IMR-90 (cell line): Measurements from ENCODE around the gene SMARCC2. TPM values are rescaled to one million over a fixed set of nuclear protein-coding genes. Genes with fewer than 3 reads are reported as not detected.
A peak's percentile ranks its signal among the peaks of the same experiment; 100 is the strongest.

Experiments
- ATAC-seq: fragments of 200-7000 bp; cut with Tn5 transposase; 2 replicates; pipeline ENCODE4 v1.9.1; 2020; ENCODE audit warnings: low read depth, mild to moderate bottlenecking, moderate library complexity
- Bru-seq: library from RNA; stranded (reverse); fragments of 400-500 nt; gene quantifications from one replicate; lab custom pipeline; 2021; lab: Mats Ljungman, UMichigan
- BruChase-seq, 2 experiments: library from RNA; stranded (reverse); fragments of 400-500 nt; gene quantifications; one replicate each; lab custom pipeline; 2021; lab: Mats Ljungman, UMichigan
- BruUV-seq: library from RNA; stranded (reverse); fragments of 400-500 nt; replicated peaks from 2 replicates; lab custom pipeline; 2021; lab: Mats Ljungman, UMichigan
- CTCF ChIA-PET: fragments of 300-600 bp; formaldehyde crosslinking; extraction: SDS; loops from one replicate; lab custom pipeline; 2021; ENCODE audit warnings: antibody characterized with exemption; lab: Yijun Ruan, JAX
- POLR2A ChIA-PET: fragments of 300-600 bp; sonication (Branson Sonifier 250); formaldehyde crosslinking; loops from one replicate; lab custom pipeline; 2022; ENCODE audit warnings: antibody characterized with exemption; ENCODE audit not compliant: unreplicated experiment; lab: Charles Lee
- DNase-seq: peaks from one replicate; pipeline ENCODE4 v3.0.0; 2013
- H2AFZ ChIP-seq: replicated peaks from 2 replicates; pipeline ENCODE3; 2013; ENCODE audit warnings: low read length, mild to moderate bottlenecking; ENCODE audit not compliant: poor library complexity
- H2AK5ac ChIP-seq: 2 replicates; pipeline ENCODE4 v1.6.1; 2013; ENCODE audit warnings: low read depth, low read length, inconsistent platforms
- H2AK9ac ChIP-seq: replicated peaks from 2 replicates; pipeline ENCODE3; 2013; ENCODE audit warnings: mild to moderate bottlenecking, low read depth, low read length, moderate library complexity; ENCODE audit not compliant: poor library complexity
- H2BK120ac ChIP-seq: 2 replicates; pipeline ENCODE4 v1.6.1; 2013; ENCODE audit warnings: low read depth, low read length, inconsistent platforms
- H2BK15ac ChIP-seq: 3 replicates; pipeline ENCODE4 v1.6.1; 2013; ENCODE audit warnings: low read depth, low read length, inconsistent platforms
- H2BK20ac ChIP-seq: 2 replicates; pipeline ENCODE4 v1.6.1; 2013; ENCODE audit warnings: low read depth, mild to moderate bottlenecking, inconsistent platforms, low read length, moderate library complexity
- H2BK5ac ChIP-seq: 2 replicates; pipeline ENCODE4 v1.6.1; 2013; ENCODE audit warnings: mild to moderate bottlenecking, low read depth, low read length, inconsistent platforms; ENCODE audit not compliant: poor library complexity, severe bottlenecking
- H3K14ac ChIP-seq: replicated peaks from 2 replicates; pipeline ENCODE4 v1.6.1; 2013; ENCODE audit warnings: low read depth, low read length, inconsistent platforms
- H3K18ac ChIP-seq: 2 replicates; pipeline ENCODE4 v1.6.1; 2013; ENCODE audit warnings: low read depth, low read length, control low read depth
- H3K23ac ChIP-seq: 2 replicates; pipeline ENCODE4 v1.6.1; 2013; ENCODE audit warnings: low read depth, low read length, inconsistent platforms
- H3K27ac ChIP-seq: 2 replicates; pipeline ENCODE4 v1.5.1; 2013; ENCODE audit warnings: mild to moderate bottlenecking, control low read depth, low read length; ENCODE audit not compliant: insufficient read depth
- H3K27me3 ChIP-seq: 2 replicates; pipeline ENCODE4 v1.6.1; 2013; ENCODE audit warnings: low read length; ENCODE audit not compliant: control insufficient read depth, insufficient read depth
- H3K36me3 ChIP-seq: 2 replicates; pipeline ENCODE4 v1.6.1; 2013; ENCODE audit warnings: low read length, mixed read lengths; ENCODE audit not compliant: control insufficient read depth, insufficient read depth
- H3K4ac ChIP-seq: 2 replicates; pipeline ENCODE4 v1.6.1; 2013; ENCODE audit warnings: low read depth, low read length, inconsistent platforms
- H3K4me1 ChIP-seq: 2 replicates; pipeline ENCODE4 v1.6.1; 2013; ENCODE audit warnings: low read length, mixed read lengths; ENCODE audit not compliant: control insufficient read depth, insufficient read depth
- H3K4me2 ChIP-seq: 2 replicates; pipeline ENCODE4 v1.6.1; 2013; ENCODE audit warnings: low read depth, mild to moderate bottlenecking, control low read depth, low read length, moderate library complexity
- H3K4me3 ChIP-seq: 2 replicates; pipeline ENCODE4 v1.5.1; 2013; ENCODE audit warnings: low read depth, mild to moderate bottlenecking, control low read depth, low read length, moderate library complexity; ENCODE audit not compliant: insufficient read depth
- H3K56ac ChIP-seq: 2 replicates; pipeline ENCODE4 v1.6.1; 2013; ENCODE audit warnings: low read length, inconsistent platforms; ENCODE audit not compliant: insufficient read depth; ENCODE audit errors: extremely low read depth
- H3K79me1 ChIP-seq, 2 experiments: 2 replicates each; pipeline ENCODE4 v1.6.1; 2013; ENCODE audit warnings: low read length in 2 of 2, inconsistent platforms in 1 of 2, low read depth in 1 of 2
- H3K9ac ChIP-seq: 2 replicates; pipeline ENCODE4 v1.6.1; 2013; ENCODE audit warnings: low read depth, low read length, control low read depth
- H3K9me1 ChIP-seq: 2 replicates; pipeline ENCODE4 v1.6.1; 2013; ENCODE audit warnings: low read length, inconsistent platforms; ENCODE audit not compliant: insufficient read depth
- H3K9me3 ChIP-seq: 2 replicates; pipeline ENCODE4 v1.6.1; 2013; ENCODE audit warnings: low read length; ENCODE audit not compliant: control insufficient read depth, insufficient read depth
- H4K20me1 ChIP-seq: 2 replicates; pipeline ENCODE4 v1.6.1; 2013; ENCODE audit warnings: low read length, inconsistent platforms; ENCODE audit not compliant: insufficient read depth
- H4K5ac ChIP-seq: 2 replicates; pipeline ENCODE4 v1.6.1; 2013; ENCODE audit warnings: mild to moderate bottlenecking, low read depth, low read length, control low read depth
- H4K8ac ChIP-seq, 2 experiments: 2 replicates each; pipeline ENCODE4 v1.6.1; 2013; ENCODE audit warnings: low read depth in 2 of 2, low read length in 2 of 2, control low read depth in 1 of 2, inconsistent platforms in 1 of 2
- H4K91ac ChIP-seq: 2 replicates; pipeline ENCODE4 v1.6.1; 2013; ENCODE audit warnings: low read depth, low read length, inconsistent platforms; ENCODE audit not compliant: insufficient read depth
- BHLHE40 ChIP-seq: fragments of 150-350 bp; IDR thresholded peaks from 2 replicates; pipeline ENCODE4 v1.6.1; 2016; ENCODE audit warnings: mild to moderate bottlenecking, low read depth, low read length
- CEBPB ChIP-seq: IDR thresholded peaks from 2 replicates; pipeline ENCODE4 v1.6.1; 2012; ENCODE audit warnings: low read depth, low read length, improper control_type of control experiment
- CTCF ChIP-seq: conservative IDR thresholded peaks from 2 replicates; pipeline ENCODE4 v1.5.1; 2012; ENCODE audit warnings: mild to moderate bottlenecking, low read depth, low read length, improper control_type of control experiment
- ELK1 ChIP-seq: fragments of 150-350 bp; IDR thresholded peaks from 2 replicates; pipeline ENCODE4 v1.6.1; 2016; ENCODE audit warnings: low read depth, mild to moderate bottlenecking, low read length, moderate library complexity, borderline replicate concordance
- MAZ ChIP-seq: IDR thresholded peaks from 2 replicates; pipeline ENCODE4 v1.6.1; 2012; ENCODE audit warnings: low read depth, mild to moderate bottlenecking, low read length, improper control_type of control experiment, moderate library complexity, borderline replicate concordance
- MXI1 ChIP-seq: IDR thresholded peaks from 2 replicates; pipeline ENCODE4 v1.6.1; 2012; ENCODE audit warnings: low read depth, mild to moderate bottlenecking, low read length, moderate library complexity, borderline replicate concordance
- RAD21 ChIP-seq: IDR thresholded peaks from 2 replicates; pipeline ENCODE4 v1.6.1; 2012; ENCODE audit warnings: low read length, improper control_type of control experiment
- RFX5 ChIP-seq: IDR thresholded peaks from 2 replicates; pipeline ENCODE4 v1.8.0; 2012; ENCODE audit warnings: low read depth, mild to moderate bottlenecking, low read length, moderate library complexity
- SMC3 ChIP-seq: fragments of 150-350 bp; IDR thresholded peaks from 2 replicates; pipeline ENCODE4 v1.6.1; 2016; ENCODE audit warnings: low read depth, mild to moderate bottlenecking, antibody characterized with exemption, low read length, moderate library complexity
- WGBS, 2 experiments: methylation state at CpG; one replicate each; pipeline versions ENCODE4 v1.1.5 to v1.1.7; 2013; ENCODE audit warnings: missing lambda C conversion rate in 2 of 2; ENCODE audit not compliant: insufficient read length in 1 of 2; ENCODE audit errors: extremely low coverage in 2 of 2; 5-methylcytosine and 5-hydroxymethylcytosine counted together
- dilution Hi-C: fragments of 300-500 bp; cut with HindIII; formaldehyde crosslinking; loops from one replicate; pipeline ENCODE4 v1.14.3; 2018; ENCODE audit warnings: low sequenced_read_pairs; ENCODE audit not compliant: unreplicated experiment
- in situ Hi-C: fragments of 300-500 bp; cut with MboI; formaldehyde crosslinking; loops from 3 replicates; pipeline ENCODE4 v1.14.3; 2019; ENCODE audit warnings: low sequenced_read_pairs, inconsistent platforms, mixed read lengths
- intact Hi-C: fragments of 100-400 bp; cut with micrococcal nuclease; formaldehyde crosslinking; loops from 2 replicates; pipeline ENCODE4 v1.10.0; 2022
- long read RNA-seq: library from polyadenylated mRNA; unstranded; transcript quantifications from one replicate; pipeline ENCODE4 v2.0.0, GENCODE V29; 2021; ENCODE audit not compliant: unreplicated experiment
- polyA plus RNA-seq, 3 experiments: library from polyadenylated mRNA; depleted of rRNA; stranded (reverse); fragments of >200 nt; gene quantifications; 2 replicates each; pipeline ENCODE4 v1.2.3, GENCODE V29; 2012; ENCODE audit warnings: low replicate concordance in 1 of 3
- total RNA-seq: library from RNA; depleted of rRNA; stranded (reverse); fragments of >200 nt; gene quantifications from 2 replicates; pipeline ENCODE4 v1.2.3, GENCODE V29; 2012; rRNA removed

The SMARCC2 gene
- total RNA-seq, result 41.4 and 42.3 TPM in 2 replicates
- 43.8 and 44.3 TPM in 2 replicates for polyA plus RNA-seq (2012; rRNA removed)
- polyA plus RNA-seq (2012; cell fraction: cytosol; rRNA removed), result 13.3 and 20.0 TPM in 2 replicates
- 107 and 224 TPM in 2 replicates for polyA plus RNA-seq (2012; cell fraction: nucleus; rRNA removed; ENCODE audit: low replicate concordance)
- Bru-seq, nascent RNA, result percentile 93 among the genes with signal in this experiment
- BruChase-seq, experiment 1, labeled RNA remaining after a 6-hour chase, result percentile 99 among the genes with signal in this experiment
- BruChase-seq, experiment 2, labeled RNA remaining after a 2-hour chase, result percentile 98 among the genes with signal in this experiment
- long read RNA-seq, full-length matches to known transcripts, result 16 of 117 reads
- long read RNA-seq, partial matches to known transcripts, result 35 of 117 reads
- long read RNA-seq, other reads (novel, unspliced or antisense), result 66 of 117 reads

- Histone ChIP-seq H3K18ac (peak within 1 kb of the TSS; percentile 61), H3K14ac (peak within 1 kb of the TSS; percentile 97), H3K9me1 (peaks cover 5% of the 10 kb centered on the region; the same call in 1 of the 2 replicates), H4K91ac (peak within 1 kb of the TSS; percentile 83), H3K9me3 (no peaks in the 10 kb centered on the region), H3K27ac (peak within 1 kb of the TSS; percentile 93), H2AFZ (peak within 1 kb of the TSS; percentile 100), H2BK15ac (peak within 1 kb of the TSS; percentile 77; the same call in 1 of the 3 replicates), H4K20me1 (peaks cover 14% of the 10 kb centered on the region; the same call in 1 of the 2 replicates), H2BK5ac (peak within 1 kb of the TSS; percentile 84), H3K4me2 (peak within 1 kb of the TSS; percentile 97), H2BK20ac (peak within 1 kb of the TSS; percentile 65; the same call in 1 of the 2 replicates), H3K4ac (peak within 1 kb of the TSS; percentile 95), H4K5ac (peak within 1 kb of the TSS; percentile 83), H3K79me1 (peaks cover 22 to 41% of the 10 kb centered on the region in 2 experiments), H3K9ac (peak within 1 kb of the TSS; percentile 95), H3K4me3 (peak within 1 kb of the TSS; percentile 95), H2AK5ac (peak within 1 kb of the TSS; percentile 64), H4K8ac (peak within 1 kb of the TSS; percentile 83 to 94), H2BK120ac (peak within 1 kb of the TSS; percentile 86), H3K36me3 (peaks cover 9% of the 10 kb centered on the region), H3K56ac (peak within 1 kb of the TSS; percentile 61), H3K27me3 (no peaks in the 10 kb centered on the region), H2AK9ac (peak within 1 kb of the TSS; percentile 99), H3K23ac (peak within 1 kb of the TSS; percentile 92), H3K4me1 (peaks cover 7% of the 10 kb centered on the region)
- in situ Hi-C loops (loop anchor here (5.0 kb wide), 1 partner anchor 62 kb away; the partner anchor contains the start of gene ESYT1), dilution Hi-C loops (no loop called here), intact Hi-C loops (loop anchor here (1.0 to 2.0 kb wide), 2 partner anchors 63 to 70 kb away; no protein-coding TSS in a partner anchor)
- BruUV-seq, result no TSS peak
- ChIA-PET POLR2A (interaction anchor here (0.6 to 1.3 kb wide), 4 partner anchors 23 to 71 kb away, joined by 3 to 7 read pairs (median 4); partner anchors contain the start of genes RNF41 and ZC3H10), CTCF (interaction anchor here (0.6 to 2.6 kb wide), 20 partner anchors 10 to 275 kb away, joined by 3 to 27 read pairs (median 4); partner anchors contain the start of genes ANKRD52, ESYT1, RNF41 and ZC3H10)
- peak; percentile 62; the same call in 1 of the 2 replicates for TF ChIP-seq MAZ
- peak; percentile 65 for TF ChIP-seq RAD21
- 0 out of 2 replicates have a peak, but pooled peaks have one; percentile 5 for TF ChIP-seq BHLHE40
- peak; percentile 70 for TF ChIP-seq SMC3
- no peak for TF ChIP-seq ELK1
- no peak for TF ChIP-seq RFX5
- peak; percentile 97 for TF ChIP-seq CTCF
- no peak for TF ChIP-seq CEBPB
- TF ChIP-seq MXI1, result no peak
- peak; percentile 86 for ATAC-seq
- WGBS, 2 experiments, result 1% methylated on average over 53 of the region's 93 CpGs; no CpG with 5 or more reads in 1 of the 2 experiments
- peak; percentile 85 for DNase-seq
Observed at GRCh38 chr12:56189099-56189917, at the start of gene SMARCC2. TSS of gene SMARCC2 (minus strand) at chr12:56189483. CDS start at chr12:56189461, 22 bp downstream.
